ENCODE measurements around the gene PSORS1C2.
"Not testable (repeated sequence)": the region's sequence is repeated elsewhere in the genome, so short reads cannot be mapped to it uniquely, and the experiment has no call there.

Gene PSORS1C2

DNA sequence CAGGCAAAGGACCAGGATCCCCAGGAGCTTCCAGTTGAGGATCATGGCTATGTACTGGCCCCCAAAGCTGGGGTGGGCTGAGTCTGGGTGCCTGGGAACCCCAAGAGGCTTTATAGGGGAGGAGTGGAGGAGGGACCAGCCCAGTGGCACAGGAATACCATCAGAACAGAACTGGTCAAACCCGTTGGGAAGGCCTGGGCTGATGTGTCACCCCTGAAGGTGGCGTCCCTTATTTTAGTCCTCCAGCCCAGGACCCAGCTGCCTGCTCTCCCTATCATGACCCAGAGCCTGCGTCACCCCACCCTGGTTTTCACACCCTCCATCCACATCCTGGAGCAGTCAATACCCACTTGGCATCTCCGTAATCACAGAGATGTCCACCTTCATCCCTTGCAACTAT lies at the start of gene PSORS1C2:
PSORS1C2 (minus strand) TSS at position 85 of the 400 bp plus-strand sequence; CDS start at position 45, 40 bp downstream.
- no peak for DNase-seq

GRCh38 chr6:31187780-31188194 lies 48.9 kb upstream of the PSORS1C2 start:
- no peak for DNase-seq

- no peak for DNase-seq
These were observed 47.3 kb upstream of the PSORS1C2 start for GRCh38 chr6:31186052-31186734.

DNA sequence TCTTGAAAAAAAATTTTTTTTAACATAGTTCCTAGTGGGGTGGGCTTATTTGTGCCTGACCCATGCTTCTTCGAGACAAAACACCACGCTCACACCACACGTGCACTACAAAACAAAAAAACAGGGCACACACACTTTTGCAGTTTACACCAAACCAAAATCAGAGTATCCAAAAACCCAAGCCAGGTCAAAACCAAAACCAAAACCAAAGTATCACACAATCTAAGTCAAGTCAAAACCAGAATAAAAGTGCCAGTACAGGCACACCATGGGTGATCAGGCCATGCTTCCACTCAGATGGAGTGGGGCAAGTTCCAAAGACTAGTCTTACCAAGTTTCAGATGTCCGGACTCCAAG lies 46.8 kb upstream of the PSORS1C2 start:
- not testable (repeated sequence) for DNase-seq

DNA sequence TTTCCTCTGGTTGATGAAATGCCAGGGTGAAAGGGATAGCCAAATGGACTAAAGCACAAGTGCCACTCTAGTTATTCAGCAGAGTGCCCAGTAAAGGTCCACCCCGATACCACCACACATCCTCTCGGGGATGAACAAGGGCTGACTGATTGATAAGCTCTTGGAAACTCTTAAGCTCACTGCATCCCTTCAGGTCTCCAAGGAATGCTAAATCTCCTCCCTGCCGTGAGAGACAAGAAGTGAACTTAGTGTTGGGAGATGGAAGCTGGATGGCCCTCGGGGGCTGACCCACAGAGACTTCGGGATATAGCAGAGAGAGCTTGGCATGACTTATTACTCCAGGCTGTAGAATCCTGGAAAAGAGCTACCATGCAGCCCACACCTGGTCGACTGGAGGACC lies 45.0 kb upstream of the PSORS1C2 start:
- not testable (repeated sequence) for DNase-seq

- not testable (repeated sequence) for DNase-seq
These were observed 44.4 kb upstream of the PSORS1C2 start for GRCh38 chr6:31183287-31183686.

- no peak for DNase-seq
These were observed 41.6 kb upstream of the PSORS1C2 start for GRCh38 chr6:31180500-31180899.

- no peak for DNase-seq
These were observed 41.0 kb upstream of the PSORS1C2 start for GRCh38 chr6:31179896-31180295.

GRCh38 chr6:31179042-31179386 lies 40.1 kb upstream of the PSORS1C2 start:
- DNase-seq = no peak

DNA sequence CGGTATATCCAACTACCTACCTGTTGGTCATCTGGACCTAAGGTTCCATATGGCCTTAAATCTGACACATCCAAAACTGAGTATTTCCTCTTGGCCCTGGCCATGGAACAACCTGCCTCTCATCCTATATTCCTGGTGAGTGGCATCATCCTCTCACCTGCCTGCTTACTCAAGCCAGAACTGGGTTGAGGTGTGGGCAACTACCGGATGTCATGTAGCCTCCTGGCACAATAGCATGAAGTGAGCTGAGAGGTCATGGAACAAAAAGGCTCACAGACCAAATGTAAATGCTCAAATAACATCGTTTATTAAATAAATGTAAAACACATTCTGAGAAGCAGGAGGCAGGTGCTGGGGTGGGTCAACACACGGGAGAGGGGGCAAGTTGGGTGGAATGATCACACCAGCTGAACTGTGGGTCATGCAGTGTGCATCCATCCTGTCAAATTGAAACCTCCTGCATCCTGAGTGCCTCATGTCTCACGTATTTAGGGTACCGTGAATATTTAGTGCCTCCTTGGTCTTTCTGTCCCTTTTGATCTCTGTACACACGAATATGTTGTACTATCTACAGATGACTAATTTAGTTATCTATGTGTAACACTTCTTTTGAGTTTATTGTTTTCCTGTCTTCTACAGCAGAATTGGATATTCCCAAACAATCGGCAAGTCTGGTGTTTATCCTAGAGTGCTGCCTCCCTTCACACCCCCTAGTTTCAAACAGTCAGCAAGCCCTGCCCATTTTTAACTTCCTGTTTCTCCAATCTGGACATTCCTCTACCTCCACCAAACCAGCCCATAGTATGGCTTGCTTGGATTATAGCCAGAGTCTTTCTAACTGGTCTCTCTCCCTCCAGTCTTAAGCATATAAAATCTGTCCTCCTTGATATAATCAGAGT lies 39.5 kb upstream of the PSORS1C2 start:
- no peak for DNase-seq

DNA sequence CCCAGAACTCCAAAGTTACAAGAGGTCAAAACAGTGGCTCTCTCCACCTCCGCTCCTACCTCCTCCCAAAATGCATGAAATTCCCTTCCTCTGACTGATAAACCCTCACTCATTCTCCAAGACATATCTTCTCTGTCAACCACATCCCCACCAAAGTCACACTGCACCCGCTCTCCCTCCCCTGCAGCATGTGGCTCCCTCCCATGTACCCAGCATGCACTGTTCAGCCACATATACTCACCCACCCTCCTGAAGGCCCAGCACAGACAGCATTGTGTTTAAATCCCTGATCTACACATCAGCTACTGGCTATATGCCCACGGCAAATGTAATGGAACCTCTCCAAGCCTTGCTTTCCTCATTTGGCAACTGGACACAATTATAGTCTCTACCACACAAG lies 37.1 kb upstream of the PSORS1C2 start:
- no peak for DNase-seq

- DNase-seq = no peak
These were observed 35.5 kb upstream of the PSORS1C2 start for GRCh38 chr6:31174378-31174777.

DNA sequence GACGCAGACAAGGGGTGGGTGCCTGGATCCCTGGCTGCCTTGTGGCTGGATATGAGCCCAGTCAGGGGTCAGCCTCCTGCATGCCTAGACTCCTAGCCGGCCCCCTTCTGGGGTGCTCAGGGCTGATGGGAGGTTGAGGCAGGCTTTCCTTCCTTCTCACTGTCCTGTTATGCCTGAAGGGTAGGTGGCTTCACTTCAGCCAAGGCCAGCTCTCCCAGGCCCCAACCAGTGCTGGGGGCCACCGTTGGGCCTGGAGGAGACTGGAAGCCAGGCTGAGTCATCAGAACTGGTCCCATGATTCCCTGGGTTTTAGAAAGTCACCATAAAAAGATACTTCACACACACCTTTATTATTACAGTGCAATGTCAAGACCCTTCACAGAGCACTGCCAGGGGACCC lies 34.5 kb upstream of the PSORS1C2 start:
- no peak for DNase-seq

GRCh38 chr6:31172973-31173384 lies 34.1 kb upstream of the PSORS1C2 start:
- no peak for DNase-seq

DNA sequence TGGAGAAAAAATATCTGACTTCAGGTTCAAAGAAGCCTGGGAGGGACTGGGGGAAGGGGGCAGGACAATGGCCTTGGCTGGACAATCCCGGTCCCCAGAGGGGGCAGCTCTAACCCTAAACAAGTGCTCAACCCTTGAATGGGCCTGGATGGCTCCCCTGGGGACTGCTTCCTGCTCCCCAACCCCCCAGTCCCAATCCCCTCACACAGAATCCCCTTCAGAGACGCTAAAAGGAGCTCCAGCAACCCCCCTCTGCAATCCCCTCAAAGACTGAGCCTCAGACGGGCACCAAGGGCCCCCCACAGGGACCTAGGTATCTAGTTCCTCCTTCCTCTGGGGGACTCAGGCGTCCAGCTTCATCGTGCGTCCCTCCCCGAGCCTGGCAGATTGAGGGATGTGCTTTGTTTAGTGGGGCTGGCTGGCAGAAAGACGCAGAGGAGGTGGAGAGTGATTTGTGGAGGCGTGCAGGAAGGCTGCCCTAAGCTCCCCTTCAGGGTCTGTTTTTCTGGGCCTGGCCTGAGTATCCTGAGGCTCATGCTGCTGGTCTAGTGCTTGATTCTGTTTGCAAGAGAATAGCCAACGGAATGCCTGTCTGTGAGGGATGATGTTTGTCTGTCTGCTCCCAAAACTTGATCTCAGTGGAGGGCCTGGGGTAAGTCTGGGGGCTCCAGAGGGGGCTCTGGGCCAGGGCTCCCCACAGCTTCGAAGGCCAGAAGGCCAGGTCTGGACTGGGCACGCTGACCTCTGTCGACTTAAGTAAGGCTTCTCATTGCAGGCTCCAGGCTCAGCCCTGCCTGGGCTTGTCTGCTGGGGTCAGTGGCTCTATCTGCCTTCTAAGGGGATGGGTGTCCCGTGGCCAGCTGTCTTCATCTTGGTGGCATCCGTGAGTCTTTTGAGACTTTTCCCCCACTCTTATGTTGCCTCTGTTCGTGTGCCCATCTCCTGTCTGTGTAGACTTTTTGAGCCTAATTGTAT lies 33.4 kb upstream of the PSORS1C2 start:
- no peak for DNase-seq

- DNase-seq = no peak
These were observed 32.3 kb upstream of the PSORS1C2 start for GRCh38 chr6:31170987-31171671.

- no peak for DNase-seq
These were observed 31.7 kb upstream of the PSORS1C2 start, which contains the start of gene POU5F1 for GRCh38 chr6:31170600-31170881. Gene POU5F1 (minus strand): TSS chr6:31170682. CDS start chr6:31170620, 62 bp downstream.

- not testable (repeated sequence) for DNase-seq
These were observed 31.2 kb upstream of the PSORS1C2 start for GRCh38 chr6:31169858-31170599.

GRCh38 chr6:31169123-31169857 lies 30.4 kb upstream of the PSORS1C2 start:
- DNase-seq = no peak

GRCh38 chr6:31168606-31169005 lies 29.7 kb upstream of the PSORS1C2 start:
- no peak for DNase-seq

DNA sequence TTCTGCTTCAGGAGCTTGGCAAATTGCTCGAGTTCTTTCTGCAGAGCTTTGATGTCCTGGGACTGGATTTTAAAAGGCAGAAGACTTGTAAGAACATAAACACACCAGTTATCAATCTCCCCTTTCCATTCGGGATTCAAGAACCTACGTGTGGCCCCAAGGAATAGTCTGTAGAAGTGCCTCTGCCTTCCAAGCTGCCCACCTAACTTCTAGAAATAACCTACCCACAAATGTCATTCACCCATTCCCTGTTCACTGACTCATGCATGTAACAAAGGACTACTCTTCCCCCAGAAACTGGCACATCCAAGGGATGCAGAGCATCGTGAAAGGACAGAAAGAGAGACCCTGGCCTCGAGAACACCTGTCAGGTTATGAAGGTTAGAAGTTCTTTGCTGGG lies 27.1 kb upstream of the PSORS1C2 start:
- no peak for DNase-seq

Measured in NCI-H526 treated with DMSO at 0.1 percent for 48 hours (cell line).